Mesothelial cell of epicardium (in vitro differentiated cells): ENCODE results near the gene OR7C1. TPM values are rescaled to one million over a fixed set of nuclear protein-coding genes. Genes with fewer than 3 reads are reported as not detected.
A peak's percentile ranks its signal among the peaks of the same experiment; 100 is the strongest.

Source experiments
- DNase-seq, 2 experiments: peaks; one replicate each; pipeline ENCODE4 v3.0.0; 2021; ENCODE audit warnings: low spot score in 2 of 2; ENCODE audit not compliant: unreplicated experiment in 2 of 2
- H3K27ac Mint-ChIP-seq: 2 replicates; pipeline ENCODE4 v1.8.0; 2021; ENCODE audit warnings: mixed read lengths
- H3K27me3 Mint-ChIP-seq: 2 replicates; pipeline ENCODE4 v1.8.0; 2021; ENCODE audit warnings: low read depth, mixed read lengths
- H3K36me3 Mint-ChIP-seq: 2 replicates; pipeline ENCODE4 v1.8.0; 2021; ENCODE audit warnings: mixed read lengths
- H3K4me1 Mint-ChIP-seq: 2 replicates; pipeline ENCODE4 v1.8.0; 2021; ENCODE audit warnings: mixed read lengths
- H3K4me3 Mint-ChIP-seq: 2 replicates; pipeline ENCODE4 v1.8.0; 2021; ENCODE audit warnings: mild to moderate bottlenecking, moderate library complexity, mixed read lengths
- H3K9me3 Mint-ChIP-seq: 2 replicates; pipeline ENCODE4 v1.8.0; 2021; ENCODE audit warnings: mixed read lengths
- CTCF ChIP-seq: fragments of 200-600 bp; sonication (generic); IDR thresholded peaks from one replicate; pipeline ENCODE4 v1.5.0; 2021; ENCODE audit warnings: antibody characterized with exemption; ENCODE audit not compliant: unreplicated experiment
- total RNA-seq: library from RNA; stranded (reverse); gene quantifications from 3 replicates; pipeline ENCODE4 v1.2.1, GENCODE V29; 2021

OR7C1 gene
- total RNA-seq, 1 donor from 2014 or later: not detected

GRCh38 chr19:14763497-14764145 is 71.4 kb downstream of the OR7C1 start:
- no peak for DNase-seq
- Mint-ChIP-seq H3K9me3 (peaks cover 22% of the 10 kb centered on the region), H3K27ac (no peak overlapping the region), H3K27me3 (peaks cover 2% of the 10 kb centered on the region), H3K4me3 (no peak overlapping the region), H3K4me1 (no peaks in the 10 kb centered on the region), H3K36me3 (no peaks in the 10 kb centered on the region)
- no peak for TF ChIP-seq CTCF

GRCh38 chr19:14762111-14762510 is 72.9 kb downstream of the OR7C1 start:
- H3K27ac Mint-ChIP-seq: no peak overlapping the region
- TF ChIP-seq CTCF: no peak
- H3K27me3 Mint-ChIP-seq: peaks cover 3% of the 10 kb centered on the region
- no peak for DNase-seq
- H3K4me3 Mint-ChIP-seq: no peak overlapping the region
- H3K36me3 Mint-ChIP-seq: no peaks in the 10 kb centered on the region
- no peaks in the 10 kb centered on the region for H3K4me1 Mint-ChIP-seq
- H3K9me3 Mint-ChIP-seq: peaks cover 31% of the 10 kb centered on the region

GRCh38 chr19:14761607-14762006 is 73.4 kb downstream of the OR7C1 start:
- H3K4me3 Mint-ChIP-seq: no peak overlapping the region
- H3K9me3 Mint-ChIP-seq: peaks cover 33% of the 10 kb centered on the region
- no peak for TF ChIP-seq CTCF
- H3K4me1 Mint-ChIP-seq: no peaks in the 10 kb centered on the region
- no peaks in the 10 kb centered on the region for H3K36me3 Mint-ChIP-seq
- no peak for DNase-seq
- H3K27ac Mint-ChIP-seq: no peak overlapping the region
- H3K27me3 Mint-ChIP-seq: peaks cover 3% of the 10 kb centered on the region

GRCh38 chr19:14758816-14759215 is 76.2 kb downstream of the OR7C1 start:
- Mint-ChIP-seq H3K27me3 (peaks cover 3% of the 10 kb centered on the region), H3K36me3 (no peaks in the 10 kb centered on the region), H3K4me1 (no peaks in the 10 kb centered on the region), H3K9me3 (peaks cover 40% of the 10 kb centered on the region), H3K27ac (no peak overlapping the region), H3K4me3 (peak overlapping the region; percentile 47)
- DNase-seq: no peak
- no peak for TF ChIP-seq CTCF

GRCh38 chr19:14748601-14749000 is 86.4 kb downstream of the OR7C1 start:
- no peak overlapping the region for H3K27ac Mint-ChIP-seq
- H3K27me3 Mint-ChIP-seq: no peaks in the 10 kb centered on the region
- no peaks in the 10 kb centered on the region for H3K36me3 Mint-ChIP-seq
- TF ChIP-seq CTCF: no peak
- peaks cover 26% of the 10 kb centered on the region for H3K9me3 Mint-ChIP-seq
- no peak for DNase-seq
- H3K4me3 Mint-ChIP-seq: no peak overlapping the region
- H3K4me1 Mint-ChIP-seq: no peaks in the 10 kb centered on the region

Other genes with a start within 250 kb of the OR7C1 start
- not detected in 3 replicates for gene ADGRE3, start 160.3 kb downstream of the OR7C1 start, total RNA-seq
- 29.6 to 34.1 TPM (median 33.6 TPM) in 3 replicates for gene ZNF333, start 145.1 kb downstream of the OR7C1 start, total RNA-seq
- gene ADGRE2, start 56.6 kb downstream of the OR7C1 start, total RNA-seq: 0.35 to 0.45 TPM in 2 of 3 replicates, not detected in the other
- not detected in 3 replicates for gene OR7A5, start within 50 bp of the OR7C1 start, total RNA-seq
- not detected in 3 replicates for gene OR7A10, start 13.7 kb upstream of the OR7C1 start, total RNA-seq
- not detected in 3 replicates for gene OR7A17, start 50.9 kb upstream of the OR7C1 start, total RNA-seq
- not detected in 3 replicates for gene OR7C2, start 106.3 kb upstream of the OR7C1 start, total RNA-seq
- gene SLC1A6, start 144.7 kb upstream of the OR7C1 start, total RNA-seq: 0.38 to 1.1 TPM (median 0.42 TPM) in 3 replicates
- gene CASP14, start 214.3 kb upstream of the OR7C1 start, total RNA-seq: not detected in 3 replicates
- gene OR1I1, start 247.0 kb upstream of the OR7C1 start, total RNA-seq: not detected in 3 replicates